ENCODE data around the gene HSD17B14.

HSD17B14 gene

GRCh38 chr19:48779636-48780035, 56.7 kb downstream of the HSD17B14 start:
- no peak for DNase-seq (ENCODE audit: extremely low spot score)
- ChIA-PET POLR2A (interaction anchor here (1.1 kb wide), 1 partner anchor 41 kb away, joined by 3 read pairs; no protein-coding TSS in a partner anchor), CTCF (interaction anchor here (0.6 to 0.8 kb wide), 2 partner anchors 16 to 48 kb away, joined by 4 to 6 read pairs; no protein-coding TSS in a partner anchor)
- TF ChIP-seq L3MBTL2 (conservative IDR thresholded peaks at IDR 0.05) (no peak), SP1 (IDR thresholded peaks at IDR 0.05) (no peak), FOXM1 (IDR thresholded peaks at IDR 0.05; ENCODE audit: borderline replicate concordance) (no peak), CTBP1 (IDR thresholded peaks at IDR 0.05; ENCODE audit: borderline replicate concordance) (no peak), BHLHE40 (IDR thresholded peaks at IDR 0.05; ENCODE audit: borderline replicate concordance) (no peak), FOXK2 (IDR thresholded peaks at IDR 0.05) (no peak), TARDBP (IDR thresholded peaks at IDR 0.05) (no peak), ARNT (IDR thresholded peaks at IDR 0.05) (no peak), NFRKB (IDR thresholded peaks at IDR 0.05) (no peak), ELF4 (IDR thresholded peaks at IDR 0.05) (no peak), ZNF384 (IDR thresholded peaks at IDR 0.05) (no peak), FOXA1 (IDR thresholded peaks at IDR 0.05) (no peak), LEF1 (IDR thresholded peaks at IDR 0.05; ENCODE audit: borderline replicate concordance) (no peak), HDGF (IDR thresholded peaks at IDR 0.05; ENCODE audit: borderline replicate concordance) (no peak), SUZ12 (IDR thresholded peaks at IDR 0.05) (no peak)

- POLR2A ChIA-PET: no interaction called here
- no peak for DNase-seq (ENCODE audit: extremely low spot score)
These were observed 58.6 kb downstream of the HSD17B14 start for GRCh38 chr19:48777720-48778119.

GRCh38 chr19:48777139-48777538, 59.2 kb downstream of the HSD17B14 start:
- TF ChIP-seq ZNF384 (IDR thresholded peaks at IDR 0.05) (0 out of 2 replicates have a peak, but pooled peaks have one; percentile 23), HDGF (IDR thresholded peaks at IDR 0.05; ENCODE audit: borderline replicate concordance) (no peak)
- DNase-seq (ENCODE audit: extremely low spot score): no peak
- CTCF ChIA-PET: interaction anchor here (0.6 kb wide), 1 partner anchor 50 kb away, joined by 3 read pairs; no protein-coding TSS in a partner anchor
- POLR2A ChIA-PET: no interaction called here

More at GRCh38 chr19:48777720-48778119, 58.6 kb downstream of the HSD17B14 start:
- CTCF ChIA-PET: no interaction called here
- TF ChIP-seq L3MBTL2 (conservative IDR thresholded peaks at IDR 0.05) (no peak), PKNOX1 (IDR thresholded peaks at IDR 0.05) (no peak), NFRKB (IDR thresholded peaks at IDR 0.05) (no peak), ARNT (IDR thresholded peaks at IDR 0.05) (no peak), SUZ12 (IDR thresholded peaks at IDR 0.05) (no peak), ELF4 (IDR thresholded peaks at IDR 0.05) (no peak), FOXM1 (IDR thresholded peaks at IDR 0.05; ENCODE audit: borderline replicate concordance) (no peak), CTBP1 (IDR thresholded peaks at IDR 0.05; ENCODE audit: borderline replicate concordance) (no peak), ZNF384 (IDR thresholded peaks at IDR 0.05) (no peak), BHLHE40 (IDR thresholded peaks at IDR 0.05; ENCODE audit: borderline replicate concordance) (no peak), FOXA1 (IDR thresholded peaks at IDR 0.05) (no peak), TARDBP (IDR thresholded peaks at IDR 0.05) (no peak), HDGF (IDR thresholded peaks at IDR 0.05; ENCODE audit: borderline replicate concordance) (no peak), SP1 (IDR thresholded peaks at IDR 0.05) (no peak), FOXK2 (IDR thresholded peaks at IDR 0.05) (no peak), LEF1 (IDR thresholded peaks at IDR 0.05; ENCODE audit: borderline replicate concordance) (no peak)

- POLR2A ChIA-PET: no interaction called here
- TF ChIP-seq ELF4 (IDR thresholded peaks at IDR 0.05) (no peak), L3MBTL2 (conservative IDR thresholded peaks at IDR 0.05) (no peak), HDGF (IDR thresholded peaks at IDR 0.05; ENCODE audit: borderline replicate concordance) (no peak), ZNF384 (IDR thresholded peaks at IDR 0.05) (no peak), LEF1 (IDR thresholded peaks at IDR 0.05; ENCODE audit: borderline replicate concordance) (no peak), PKNOX1 (IDR thresholded peaks at IDR 0.05) (no peak), ARNT (IDR thresholded peaks at IDR 0.05) (no peak), TARDBP (IDR thresholded peaks at IDR 0.05) (no peak), SP1 (IDR thresholded peaks at IDR 0.05) (no peak), FOXM1 (IDR thresholded peaks at IDR 0.05; ENCODE audit: borderline replicate concordance) (no peak), BHLHE40 (IDR thresholded peaks at IDR 0.05; ENCODE audit: borderline replicate concordance) (no peak), FOXA1 (IDR thresholded peaks at IDR 0.05) (no peak)
- DNase-seq (ENCODE audit: extremely low spot score): no peak
- CTCF ChIA-PET: no interaction called here
These were observed 63.8 kb downstream of the HSD17B14 start for GRCh38 chr19:48772503-48772953.

- CTCF ChIA-PET: no interaction called here
These were observed 65.4 kb downstream of the HSD17B14 start for GRCh38 chr19:48770734-48771472.

GRCh38 chr19:48770266-48770665, 66.0 kb downstream of the HSD17B14 start:
- ChIA-PET POLR2A (no interaction called here), CTCF (no interaction called here)
- DNase-seq (ENCODE audit: extremely low spot score): no peak
- no peak for TF ChIP-seq FOXA1 (IDR thresholded peaks at IDR 0.05)
- no peak for TF ChIP-seq LEF1 (IDR thresholded peaks at IDR 0.05; ENCODE audit: borderline replicate concordance)
- TF ChIP-seq ZNF384 (IDR thresholded peaks at IDR 0.05): no peak
- no peak for TF ChIP-seq SUZ12 (IDR thresholded peaks at IDR 0.05)
- TF ChIP-seq SP1 (IDR thresholded peaks at IDR 0.05): no peak
- no peak for TF ChIP-seq PKNOX1 (IDR thresholded peaks at IDR 0.05)
- TF ChIP-seq FOXK2 (IDR thresholded peaks at IDR 0.05): no peak
- no peak for TF ChIP-seq CTBP1 (IDR thresholded peaks at IDR 0.05; ENCODE audit: borderline replicate concordance)
- no peak for TF ChIP-seq NFRKB (IDR thresholded peaks at IDR 0.05)
- TF ChIP-seq HDGF (IDR thresholded peaks at IDR 0.05; ENCODE audit: borderline replicate concordance): no peak
- TF ChIP-seq ELF4 (IDR thresholded peaks at IDR 0.05): no peak
- no peak for TF ChIP-seq FOXM1 (IDR thresholded peaks at IDR 0.05; ENCODE audit: borderline replicate concordance)
- TF ChIP-seq TARDBP (IDR thresholded peaks at IDR 0.05): no peak
- TF ChIP-seq BHLHE40 (IDR thresholded peaks at IDR 0.05; ENCODE audit: borderline replicate concordance): no peak

More at GRCh38 chr19:48770734-48771472, 65.4 kb downstream of the HSD17B14 start:
- TF ChIP-seq BHLHE40 (IDR thresholded peaks at IDR 0.05; ENCODE audit: borderline replicate concordance) (no peak), FOXK2 (IDR thresholded peaks at IDR 0.05) (no peak), ARNT (IDR thresholded peaks at IDR 0.05) (no peak), FOXM1 (IDR thresholded peaks at IDR 0.05; ENCODE audit: borderline replicate concordance) (no peak), L3MBTL2 (conservative IDR thresholded peaks at IDR 0.05) (no peak), ZNF384 (IDR thresholded peaks at IDR 0.05) (no peak), FOXA1 (IDR thresholded peaks at IDR 0.05) (no peak), LEF1 (IDR thresholded peaks at IDR 0.05; ENCODE audit: borderline replicate concordance) (no peak), HDGF (IDR thresholded peaks at IDR 0.05; ENCODE audit: borderline replicate concordance) (no peak)
- POLR2A ChIA-PET: no interaction called here
- DNase-seq (ENCODE audit: extremely low spot score): no peak

All from HEK293T (cell line).